Smooth muscle cell (in vitro differentiated cells): ENCODE data around the gene DDX4. TPM values are rescaled to one million over a fixed set of nuclear protein-coding genes. Genes with fewer than 3 reads are reported as not detected.

ENCODE experiments used
- DNase-seq: peaks from one replicate; lab custom pipeline; 2025; ENCODE audit not compliant: unreplicated experiment; lab: John Stamatoyannopoulos, UW
- H2AFZ ChIP-seq: fragments of 200-600 bp; sonication (generic); 2 replicates; pipeline ENCODE4 v1.6.0; 2016; ENCODE audit warnings: antibody characterized with exemption, low read depth, mild to moderate bottlenecking
- H3F3A ChIP-seq: fragments of 200-600 bp; sonication (generic); 2 replicates; pipeline ENCODE4 v1.6.0; 2017; ENCODE audit warnings: antibody characterized with exemption, low read depth
- H3K27ac ChIP-seq: fragments of 200-600 bp; sonication (generic); 2 replicates; pipeline ENCODE4 v1.5.1; 2016; ENCODE audit warnings: low read depth, mild to moderate bottlenecking
- H3K27me3 ChIP-seq: fragments of 200-600 bp; sonication (generic); 2 replicates; pipeline ENCODE4 v1.6.1; 2016; ENCODE audit warnings: low read depth, mild to moderate bottlenecking
- H3K36me3 ChIP-seq: fragments of 200-600 bp; sonication (generic); 2 replicates; pipeline ENCODE4 v1.5.1; 2016; ENCODE audit warnings: low read depth
- H3K4me1 ChIP-seq: fragments of 200-600 bp; sonication (generic); 2 replicates; pipeline ENCODE4 v1.5.1; 2016; ENCODE audit warnings: low read depth
- H3K4me2 ChIP-seq: fragments of 200-600 bp; sonication (generic); 2 replicates; pipeline ENCODE4 v1.6.0; 2016; ENCODE audit warnings: mild to moderate bottlenecking
- H3K4me3 ChIP-seq: fragments of 200-600 bp; sonication (generic); 2 replicates; pipeline ENCODE4 v1.5.1; 2016; ENCODE audit warnings: mild to moderate bottlenecking
- H3K79me2 ChIP-seq: fragments of 200-600 bp; sonication (generic); 2 replicates; pipeline ENCODE4 v1.6.0; 2016; ENCODE audit warnings: low read depth, mild to moderate bottlenecking
- H3K9ac ChIP-seq: fragments of 200-600 bp; sonication (generic); 2 replicates; pipeline ENCODE4 v1.6.0; 2016; ENCODE audit warnings: low read depth
- H3K9me3 ChIP-seq: fragments of 200-600 bp; sonication (generic); replicated peaks from 2 replicates; pipeline ENCODE4 v1.5.1; 2016; ENCODE audit warnings: low read depth
- H4K20me1 ChIP-seq: fragments of 200-600 bp; sonication (generic); 2 replicates; pipeline ENCODE4 v1.6.0; 2016; ENCODE audit warnings: low read depth
- WGBS: methylation state at CpG from one replicate; pipeline ENCODE4 v1.1.7; 2016; ENCODE audit warnings: low lambda C conversion rate; 5-methylcytosine and 5-hydroxymethylcytosine counted together
- polyA plus RNA-seq: library from polyadenylated mRNA; unstranded; fragments of >200 nt; fragmentation: Nextera tagmentation; extraction: Ambion mirVana; gene quantifications from 2 replicates; pipeline ENCODE4 v1.2.1, GENCODE V29; 2016
- total RNA-seq: library from RNA; depleted of rRNA; stranded (reverse); fragments of >200 nt; gene quantifications from 2 replicates; pipeline ENCODE4 v1.2.3, GENCODE V29; 2014
- TF ChIP-seq, protein P1 (sequence below): fragments of 200-600 bp; sonication (generic); IDR thresholded peaks from 2 replicates; pipeline ENCODE4 v1.5.1; 2017; ENCODE audit warnings: borderline replicate concordance, mild to moderate bottlenecking, antibody characterized with exemption; ENCODE audit not compliant: insufficient read depth, poor library complexity, severe bottlenecking

Gene DDX4
- total and polyA plus RNA-seq, 2 experiments from 2014 or later, result 0.09 TPM; not detected in 1

DNA sequence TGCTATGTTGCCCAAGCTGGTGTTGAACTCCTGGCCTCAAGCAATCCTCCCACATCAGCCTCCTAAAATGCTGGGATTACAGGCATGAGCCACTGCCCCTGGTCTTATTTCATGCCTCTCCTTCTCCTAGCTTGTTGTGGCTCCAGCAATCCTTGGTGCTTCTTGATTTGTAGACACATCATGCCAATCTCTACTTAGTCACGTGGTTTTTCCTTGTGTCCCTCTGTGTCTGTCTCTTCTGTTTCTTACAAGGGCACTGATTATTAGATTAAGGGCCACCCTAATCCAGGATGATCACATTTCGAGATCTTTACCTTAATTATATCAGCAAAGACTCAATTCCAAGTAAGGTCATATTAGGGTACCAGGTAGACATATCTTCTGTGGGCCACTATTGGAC is 104.1 kb downstream of the DDX4 start:
- H2AFZ ChIP-seq, result no peak overlapping the region
- no peak overlapping the region for H3K9ac ChIP-seq
- H3K4me3 ChIP-seq, result no peak overlapping the region
- H3K27me3 ChIP-seq, result no peaks in the 10 kb centered on the region
- TF ChIP-seq, protein P1, sequence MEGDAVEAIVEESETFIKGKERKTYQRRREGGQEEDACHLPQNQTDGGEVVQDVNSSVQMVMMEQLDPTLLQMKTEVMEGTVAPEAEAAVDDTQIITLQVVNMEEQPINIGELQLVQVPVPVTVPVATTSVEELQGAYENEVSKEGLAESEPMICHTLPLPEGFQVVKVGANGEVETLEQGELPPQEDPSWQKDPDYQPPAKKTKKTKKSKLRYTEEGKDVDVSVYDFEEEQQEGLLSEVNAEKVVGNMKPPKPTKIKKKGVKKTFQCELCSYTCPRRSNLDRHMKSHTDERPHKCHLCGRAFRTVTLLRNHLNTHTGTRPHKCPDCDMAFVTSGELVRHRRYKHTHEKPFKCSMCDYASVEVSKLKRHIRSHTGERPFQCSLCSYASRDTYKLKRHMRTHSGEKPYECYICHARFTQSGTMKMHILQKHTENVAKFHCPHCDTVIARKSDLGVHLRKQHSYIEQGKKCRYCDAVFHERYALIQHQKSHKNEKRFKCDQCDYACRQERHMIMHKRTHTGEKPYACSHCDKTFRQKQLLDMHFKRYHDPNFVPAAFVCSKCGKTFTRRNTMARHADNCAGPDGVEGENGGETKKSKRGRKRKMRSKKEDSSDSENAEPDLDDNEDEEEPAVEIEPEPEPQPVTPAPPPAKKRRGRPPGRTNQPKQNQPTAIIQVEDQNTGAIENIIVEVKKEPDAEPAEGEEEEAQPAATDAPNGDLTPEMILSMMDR, result no peak
- no peak overlapping the region for H3K27ac ChIP-seq
- H3F3A ChIP-seq, result no peaks in the 10 kb centered on the region
- H3K9me3 ChIP-seq, result peaks cover 5% of the 10 kb centered on the region
- no peaks in the 10 kb centered on the region for H3K79me2 ChIP-seq
- H3K36me3 ChIP-seq, result no peaks in the 10 kb centered on the region
- 92% methylated on average over 2 of the region's 2 CpGs for WGBS
- no peak for DNase-seq
- H3K4me2 ChIP-seq, result no peak overlapping the region
- no peaks in the 10 kb centered on the region for H4K20me1 ChIP-seq
- no peaks in the 10 kb centered on the region for H3K4me1 ChIP-seq

DNA sequence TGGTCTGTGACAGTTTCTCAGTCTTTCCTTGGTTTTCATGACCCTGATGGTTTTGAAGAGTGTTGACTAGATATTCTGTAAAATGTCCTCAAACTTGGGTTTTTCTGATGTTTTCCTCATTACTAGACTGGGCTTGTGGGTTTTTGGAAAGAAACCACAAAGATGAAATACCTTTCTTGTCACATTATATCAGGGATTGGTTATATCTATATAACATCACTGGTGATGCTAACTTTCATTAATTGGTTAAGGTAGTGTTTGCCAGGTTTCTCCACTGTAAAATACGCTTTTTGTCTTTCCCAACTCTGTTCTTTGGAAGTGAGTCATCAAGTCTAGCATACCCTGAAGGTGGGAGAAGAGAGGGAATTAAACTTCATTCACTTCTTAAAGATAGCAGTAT is 110.0 kb downstream of the DDX4 start:
- peaks cover 5% of the 10 kb centered on the region for H3K9me3 ChIP-seq
- H4K20me1 ChIP-seq, result no peaks in the 10 kb centered on the region
- H3F3A ChIP-seq, result peaks cover 12% of the 10 kb centered on the region
- TF ChIP-seq, protein P1, result no peak
- no peak overlapping the region for H2AFZ ChIP-seq
- no peak for DNase-seq
- H3K4me3 ChIP-seq, result no peak overlapping the region
- H3K79me2 ChIP-seq, result no peaks in the 10 kb centered on the region
- WGBS, result 38% methylated on average over 1 of the region's 1 CpG
- no peaks in the 10 kb centered on the region for H3K36me3 ChIP-seq
- no peaks in the 10 kb centered on the region for H3K27me3 ChIP-seq
- H3K4me2 ChIP-seq, result no peak overlapping the region
- peaks cover 6% of the 10 kb centered on the region for H3K4me1 ChIP-seq
- H3K27ac ChIP-seq, result no peak overlapping the region
- H3K9ac ChIP-seq, result no peak overlapping the region

DNA sequence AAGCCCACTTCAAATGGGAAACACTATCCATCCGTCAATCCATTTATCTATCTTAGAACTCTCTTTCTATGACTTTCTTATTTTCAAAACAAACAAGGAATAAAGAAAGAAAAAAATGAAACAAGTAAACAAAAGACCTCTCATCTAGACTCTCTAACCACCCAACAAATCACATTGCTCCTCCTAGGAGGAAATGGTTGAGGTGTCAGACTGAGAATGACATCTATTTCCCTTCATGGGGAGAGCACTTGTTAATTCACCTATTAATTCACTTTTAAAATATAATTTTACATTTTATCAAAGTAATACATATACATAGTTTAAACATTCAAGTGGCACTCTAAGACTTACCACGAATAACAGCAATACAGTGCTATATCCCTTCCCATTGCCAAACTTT is 110.9 kb downstream of the DDX4 start:
- TF ChIP-seq, protein P1, result no peak
- Histone ChIP-seq H3K4me3 (no peak overlapping the region), H3K79me2 (no peaks in the 10 kb centered on the region), H3K4me2 (no peak overlapping the region), H2AFZ (no peak overlapping the region), H3K36me3 (no peaks in the 10 kb centered on the region), H3K9ac (no peak overlapping the region), H3K27me3 (no peaks in the 10 kb centered on the region), H3K9me3 (peaks cover 5% of the 10 kb centered on the region), H3F3A (peaks cover 12% of the 10 kb centered on the region), H3K4me1 (peaks cover 6% of the 10 kb centered on the region), H3K27ac (no peak overlapping the region), H4K20me1 (no peaks in the 10 kb centered on the region)
- DNase-seq, result no peak
- 91% methylated on average over 2 of the region's 2 CpGs for WGBS
